Panc1 (cell line): Measurements from ENCODE around the gene RSRP1.

Experiments used
- CTCF ChIP-seq: fragments of 450-650 bp; IDR thresholded peaks from 2 replicates; pipeline ENCODE4 v1.5.1; 2017; ENCODE audit warnings: mild to moderate bottlenecking
- TF ChIP-seq, protein P1 (sequence below), 2 experiments: IDR thresholded peaks; 2 replicates each; pipeline ENCODE4 v1.6.1; 2011 to 2012; ENCODE audit warnings: low read depth in 2 of 2, control low read depth in 1 of 2, low read length in 1 of 2, mild to moderate bottlenecking in 1 of 2, moderate library complexity in 1 of 2; ENCODE audit not compliant: insufficient read depth in 1 of 2

- no peak; the same call in 1 of the 2 replicates for TF ChIP-seq CTCF
- TF ChIP-seq, protein P1, sequence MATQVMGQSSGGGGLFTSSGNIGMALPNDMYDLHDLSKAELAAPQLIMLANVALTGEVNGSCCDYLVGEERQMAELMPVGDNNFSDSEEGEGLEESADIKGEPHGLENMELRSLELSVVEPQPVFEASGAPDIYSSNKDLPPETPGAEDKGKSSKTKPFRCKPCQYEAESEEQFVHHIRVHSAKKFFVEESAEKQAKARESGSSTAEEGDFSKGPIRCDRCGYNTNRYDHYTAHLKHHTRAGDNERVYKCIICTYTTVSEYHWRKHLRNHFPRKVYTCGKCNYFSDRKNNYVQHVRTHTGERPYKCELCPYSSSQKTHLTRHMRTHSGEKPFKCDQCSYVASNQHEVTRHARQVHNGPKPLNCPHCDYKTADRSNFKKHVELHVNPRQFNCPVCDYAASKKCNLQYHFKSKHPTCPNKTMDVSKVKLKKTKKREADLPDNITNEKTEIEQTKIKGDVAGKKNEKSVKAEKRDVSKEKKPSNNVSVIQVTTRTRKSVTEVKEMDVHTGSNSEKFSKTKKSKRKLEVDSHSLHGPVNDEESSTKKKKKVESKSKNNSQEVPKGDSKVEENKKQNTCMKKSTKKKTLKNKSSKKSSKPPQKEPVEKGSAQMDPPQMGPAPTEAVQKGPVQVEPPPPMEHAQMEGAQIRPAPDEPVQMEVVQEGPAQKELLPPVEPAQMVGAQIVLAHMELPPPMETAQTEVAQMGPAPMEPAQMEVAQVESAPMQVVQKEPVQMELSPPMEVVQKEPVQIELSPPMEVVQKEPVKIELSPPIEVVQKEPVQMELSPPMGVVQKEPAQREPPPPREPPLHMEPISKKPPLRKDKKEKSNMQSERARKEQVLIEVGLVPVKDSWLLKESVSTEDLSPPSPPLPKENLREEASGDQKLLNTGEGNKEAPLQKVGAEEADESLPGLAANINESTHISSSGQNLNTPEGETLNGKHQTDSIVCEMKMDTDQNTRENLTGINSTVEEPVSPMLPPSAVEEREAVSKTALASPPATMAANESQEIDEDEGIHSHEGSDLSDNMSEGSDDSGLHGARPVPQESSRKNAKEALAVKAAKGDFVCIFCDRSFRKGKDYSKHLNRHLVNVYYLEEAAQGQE (IDR thresholded peaks at IDR 0.05; ENCODE audit: insufficient read depth in 1 of 2, low read depth in 2 of 2, low read length in 1 of 2): no peak
Measured at GRCh38 chr1:25247829-25248754, 838 bp upstream of the RSRP1 start.
